Neural crest cell (in vitro differentiated cells): ENCODE results near the gene AFDN. TPM values are rescaled to one million over a fixed set of nuclear protein-coding genes. Genes with fewer than 3 reads are reported as not detected.

Experiments used
- DNase-seq: peaks from one replicate; pipeline ENCODE4 v3.0.0; 2021; ENCODE audit warnings: low read depth, mixed read lengths, low spot score
- H3K27ac Mint-ChIP-seq: one replicate; pipeline ENCODE4 v1.8.0; 2021; ENCODE audit warnings: mild to moderate bottlenecking, mixed read lengths; ENCODE audit not compliant: unreplicated experiment
- H3K27me3 Mint-ChIP-seq: 2 replicates; pipeline ENCODE4 v1.8.0; 2021; ENCODE audit warnings: low read depth, mild to moderate bottlenecking, mixed read lengths
- H3K36me3 Mint-ChIP-seq: 2 replicates; pipeline ENCODE4 v1.8.0; 2021; ENCODE audit warnings: low read depth, mild to moderate bottlenecking, mixed read lengths
- H3K4me1 Mint-ChIP-seq: 2 replicates; pipeline ENCODE4 v1.8.0; 2021; ENCODE audit warnings: mixed read lengths
- H3K4me3 Mint-ChIP-seq: one replicate; pipeline ENCODE4 v1.8.0; 2021; ENCODE audit warnings: mild to moderate bottlenecking, mixed read lengths
- H3K9me3 Mint-ChIP-seq: 2 replicates; pipeline ENCODE4 v1.8.0; 2021; ENCODE audit warnings: mixed read lengths
- CTCF ChIP-seq: fragments of 200-600 bp; sonication (generic); conservative IDR thresholded peaks from 2 replicates; pipeline ENCODE4 v1.5.0; 2021; ENCODE audit warnings: antibody characterized with exemption, mild to moderate bottlenecking
- total RNA-seq: library from RNA; stranded (reverse); gene quantifications from 2 replicates; pipeline ENCODE4 v1.2.1, GENCODE V29; 2021

AFDN gene
- total RNA-seq, 1 donor from 2014 or later = 143 TPM

DNA sequence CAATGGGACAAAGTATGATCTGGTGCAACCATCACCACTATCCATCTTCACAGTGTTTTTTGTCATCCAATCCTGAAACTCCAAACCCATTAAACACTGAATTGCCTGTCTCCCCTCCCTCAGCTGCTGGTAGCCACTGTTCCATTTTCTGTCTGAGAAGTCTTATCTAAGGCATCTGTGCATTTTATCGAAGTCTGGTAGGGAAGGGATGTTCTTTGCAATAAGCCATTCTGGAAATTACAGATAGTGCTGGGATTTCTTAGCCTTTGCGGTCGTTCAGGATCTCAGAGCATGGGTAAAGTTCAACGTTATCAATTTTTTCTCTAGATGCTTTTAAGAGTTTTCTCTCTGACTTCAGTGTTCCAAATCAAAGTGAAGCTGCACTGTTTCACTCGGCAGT, 194.9 kb downstream of the AFDN start:
- Mint-ChIP-seq H3K9me3 (no peaks in the 10 kb centered on the region), H3K27ac (no peak overlapping the region), H3K4me1 (no peaks in the 10 kb centered on the region), H3K4me3 (no peak overlapping the region), H3K27me3 (peaks cover 3% of the 10 kb centered on the region), H3K36me3 (no peaks in the 10 kb centered on the region)
- DNase-seq = no peak
- no peak for TF ChIP-seq CTCF

Other genes starting within 250 kb of the AFDN start
- gene KIF25, start 170.8 kb downstream of the AFDN start, total RNA-seq = 0.72 and 1.0 TPM in 2 replicates